EL (cell line): ENCODE results near the gene MACO1.

Experiments used
- DNase-seq: peaks from one replicate; pipeline ENCODE4 v3.0.0-alpha.2; 2016

The MACO1 gene

DNA sequence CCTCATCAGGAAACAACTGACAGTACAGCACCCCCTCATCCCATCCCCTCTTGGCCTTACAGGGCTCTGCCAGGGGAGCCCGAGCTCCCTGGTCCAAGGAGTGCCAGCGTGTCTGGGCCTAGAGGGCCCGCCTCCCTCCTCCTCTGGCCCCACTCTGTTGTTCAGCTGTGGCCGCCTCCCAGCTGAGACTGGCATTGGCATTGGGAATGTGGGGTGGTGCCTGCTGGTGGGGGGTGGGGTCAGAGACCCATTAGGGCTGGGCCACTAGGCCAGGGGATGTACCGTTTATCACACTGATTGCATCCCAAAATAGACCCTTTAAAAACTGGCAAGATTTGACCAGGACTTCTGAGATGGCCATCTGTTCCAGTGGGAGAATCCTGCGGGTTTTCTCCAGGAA lies 114.1 kb downstream of the MACO1 start:
- DNase-seq, result peak; percentile 45

DNA sequence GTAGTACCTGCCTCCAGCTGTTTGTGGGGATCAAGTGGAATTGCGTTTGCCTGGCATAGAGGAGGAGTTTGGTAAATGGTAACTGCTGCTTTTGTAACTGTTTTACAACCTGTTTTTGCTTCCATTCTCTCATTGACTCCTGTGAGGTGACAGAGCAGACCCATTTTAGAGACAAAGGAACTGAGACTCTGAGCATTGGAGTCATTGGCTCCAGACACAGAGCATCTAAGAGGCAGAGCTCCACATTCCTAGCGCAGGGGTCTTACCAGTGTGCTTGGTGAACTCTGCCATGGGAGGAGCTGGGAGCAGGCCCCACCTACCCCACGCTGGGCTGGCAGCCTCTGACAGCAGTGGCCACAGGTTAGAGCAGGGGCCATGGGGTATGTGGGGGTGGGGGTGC lies 115.1 kb downstream of the MACO1 start:
- no peak for DNase-seq

DNA sequence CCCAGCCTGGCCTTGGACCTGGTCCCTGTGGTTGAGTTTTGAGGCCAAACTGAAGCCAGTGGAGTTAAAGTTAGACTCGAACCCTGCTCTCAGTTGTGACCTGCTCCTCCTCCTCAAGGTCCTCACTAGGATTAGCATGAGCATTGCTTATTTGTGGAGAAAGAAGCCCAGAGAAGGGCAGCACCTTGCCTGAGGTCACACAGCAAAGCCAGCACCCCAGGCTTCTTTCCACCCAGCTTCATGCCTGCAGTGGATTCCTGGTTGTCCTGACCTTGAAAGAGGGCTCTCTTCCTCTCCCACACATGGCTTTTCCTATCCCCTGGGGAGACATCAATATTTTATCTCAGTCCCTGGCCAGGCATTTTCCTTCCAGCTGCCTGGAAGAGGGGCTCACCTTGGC lies 115.5 kb downstream of the MACO1 start:
- DNase-seq, result no peak

DNA sequence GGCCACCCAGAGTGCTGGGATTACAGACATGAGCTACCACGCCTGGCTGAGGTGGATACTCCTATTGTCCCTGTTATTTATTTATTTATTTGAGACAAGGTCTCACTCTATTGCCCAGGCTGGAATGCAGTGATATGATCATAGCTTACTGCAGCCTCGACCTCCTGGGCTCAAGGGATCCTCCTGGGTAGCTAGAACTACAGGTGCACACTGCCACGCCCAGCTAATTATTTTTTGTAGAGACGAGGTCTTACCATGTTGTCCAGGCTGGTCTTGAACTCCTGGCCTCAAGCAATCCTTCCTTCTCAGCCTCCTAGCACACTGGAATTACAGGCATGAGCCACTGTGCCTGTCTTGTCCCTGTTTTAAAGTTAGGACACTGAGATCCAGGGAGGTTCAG lies 117.9 kb downstream of the MACO1 start:
- no peak for DNase-seq

DNA sequence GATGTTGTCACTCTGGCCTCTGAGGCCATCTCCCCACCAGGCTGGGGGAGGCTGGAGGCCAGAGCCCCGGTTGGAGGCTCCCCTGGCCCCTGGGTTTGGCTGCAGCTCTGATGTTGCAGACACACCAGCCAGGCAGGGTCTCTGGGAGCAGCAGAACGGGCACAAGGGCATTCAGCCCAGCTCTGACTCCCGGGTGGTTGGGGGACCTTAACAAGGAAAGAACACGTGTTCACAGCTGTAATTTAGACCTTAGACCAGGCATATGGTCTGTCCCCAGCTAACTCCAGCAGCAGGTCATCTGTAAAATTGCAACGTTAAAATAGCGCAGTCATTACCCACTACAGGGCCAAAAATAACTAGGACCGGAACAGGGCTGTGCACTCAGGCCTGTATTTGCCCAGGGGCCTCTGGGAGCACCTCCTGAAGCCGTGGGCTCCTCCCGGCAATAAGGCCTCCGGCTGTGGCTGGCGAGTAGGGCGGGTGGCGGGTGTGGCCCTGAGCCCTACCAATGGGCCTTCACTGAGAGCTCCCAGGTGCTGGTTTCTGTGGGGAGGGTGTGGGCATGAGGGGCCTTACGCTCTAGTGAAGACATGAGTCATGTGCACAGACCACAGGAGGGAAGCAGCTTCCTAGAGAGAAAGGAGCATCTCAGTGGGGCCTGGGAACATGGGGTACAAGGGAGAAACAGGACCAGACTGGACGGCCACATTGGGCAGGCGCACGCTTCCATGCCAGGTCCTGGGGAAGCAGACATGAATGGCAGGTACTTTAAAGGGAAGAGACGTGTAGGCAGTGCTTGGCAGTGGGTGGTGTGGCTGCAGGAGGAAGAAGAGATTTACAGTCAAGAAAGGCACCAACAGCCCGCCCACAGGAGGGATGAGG lies 118.8 kb downstream of the MACO1 start:
- DNase-seq, result peak; percentile 55
